Hepatic stellate cell (primary cell): ENCODE data around the gene LIN54.
A peak's percentile ranks its signal among the peaks of the same experiment; 100 is the strongest.
"Not testable (repeated sequence)": the region's sequence is repeated elsewhere in the genome, so short reads cannot be mapped to it uniquely, and the experiment has no call there.

Experiments
- DNase-seq: peaks from one replicate; pipeline ENCODE4 v3.0.0; 2011; ENCODE audit warnings: low spot score

LIN54 gene

GRCh38 chr4:83012200-83012686, 1.6 kb upstream of the LIN54 start:
- DNase-seq = peak; percentile 42

- no peak for DNase-seq
Measured at GRCh38 chr4:83011689-83012199, 1.1 kb upstream of the LIN54 start.

- DNase-seq = peak; percentile 49
Measured at GRCh38 chr4:83010111-83010521, 507 bp downstream of the LIN54 start.

GRCh38 chr4:83009529-83009928, 1.1 kb downstream of the LIN54 start:
- DNase-seq = no peak

- DNase-seq = not testable (repeated sequence)
Measured at GRCh38 chr4:83003044-83003791, 7.4 kb downstream of the LIN54 start.

- DNase-seq = no peak
Measured at GRCh38 chr4:83002329-83002728, 8.3 kb downstream of the LIN54 start.

GRCh38 chr4:82998898-82999297, 11.7 kb downstream of the LIN54 start:
- no peak for DNase-seq

DNA sequence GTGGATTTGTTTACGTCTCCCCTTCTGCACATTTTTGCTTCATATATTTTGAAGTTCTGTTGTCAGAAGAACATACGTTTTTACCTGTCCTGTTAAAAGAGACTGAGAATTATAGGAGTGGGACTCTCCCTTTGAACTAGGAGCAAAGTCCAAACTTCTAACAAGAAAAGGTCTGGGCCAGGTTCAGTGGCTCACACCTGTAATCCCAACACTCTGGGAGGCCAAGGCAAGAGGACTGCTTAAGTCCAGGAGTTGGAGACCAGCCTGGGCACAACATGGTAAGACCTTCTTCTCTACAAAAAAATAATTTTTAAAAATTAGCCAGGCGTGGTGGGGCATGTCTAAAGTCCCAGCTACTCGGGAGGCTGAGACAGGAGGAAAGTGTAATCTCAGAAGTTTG, 15.8 kb downstream of the LIN54 start:
- no peak for DNase-seq

GRCh38 chr4:82989575-82990429, 20.8 kb downstream of the LIN54 start:
- no peak for DNase-seq

GRCh38 chr4:82988323-82988832, 22.2 kb downstream of the LIN54 start:
- peak; percentile 67 for DNase-seq

GRCh38 chr4:82987519-82987918, 23.1 kb downstream of the LIN54 start:
- not testable (repeated sequence) for DNase-seq

DNA sequence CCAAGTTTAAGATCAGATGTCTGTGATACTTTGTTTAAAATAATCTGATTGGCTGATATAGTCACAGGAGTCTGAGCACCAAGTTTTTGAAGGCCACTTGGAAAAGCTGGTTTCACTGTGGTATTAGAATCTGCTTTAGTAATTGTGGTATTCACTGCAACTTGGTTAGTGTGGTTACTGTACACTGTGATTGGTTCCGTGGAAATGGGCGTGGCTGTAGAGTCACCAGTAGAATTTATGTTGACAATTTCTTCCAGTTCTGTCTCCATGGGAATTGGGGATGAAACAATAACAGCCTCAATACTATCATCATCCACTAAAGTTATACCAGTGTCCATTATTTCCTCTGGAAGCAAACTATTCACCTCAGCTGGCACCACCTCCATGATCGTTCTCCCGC, 26.2 kb downstream of the LIN54 start:
- peak; percentile 34 for DNase-seq

DNA sequence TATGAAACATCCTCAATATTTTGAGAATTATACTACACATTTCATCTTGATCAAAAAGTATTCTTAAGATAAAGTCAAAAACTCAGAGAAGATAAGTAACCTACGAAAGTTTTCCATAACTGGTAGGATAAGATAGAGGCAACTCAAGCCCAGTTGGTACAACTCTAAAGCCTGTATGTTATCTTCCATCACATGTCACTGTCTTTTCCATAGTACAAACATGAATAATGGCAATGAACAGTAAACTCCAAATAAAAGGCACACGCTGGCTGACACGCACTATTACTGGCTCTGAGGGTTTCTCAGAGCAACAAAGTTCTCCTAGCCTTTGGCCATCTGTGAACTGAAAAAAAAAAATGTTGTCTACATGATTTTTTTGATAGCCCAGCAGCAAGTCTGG, 27.2 kb downstream of the LIN54 start:
- DNase-seq = no peak

GRCh38 chr4:82981138-82981537, 29.5 kb downstream of the LIN54 start:
- DNase-seq = no peak

DNA sequence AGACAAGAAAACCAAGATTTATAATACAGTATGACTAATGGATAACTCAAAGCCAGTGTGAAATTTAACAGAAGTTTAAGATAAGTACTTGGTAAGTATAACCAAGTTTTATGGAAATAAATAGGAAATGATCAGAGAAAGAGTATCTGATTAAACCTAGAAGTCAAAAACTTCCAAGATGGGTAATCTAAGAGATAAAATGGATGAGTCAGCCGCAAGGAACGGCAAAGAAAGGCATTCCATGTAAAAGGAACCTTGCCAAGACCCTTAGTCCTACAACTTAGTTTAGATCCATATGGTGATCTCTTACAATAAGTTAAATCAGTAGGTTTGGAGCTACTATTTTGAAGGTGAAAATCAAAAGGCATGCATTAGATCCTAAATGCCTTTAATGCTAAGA, 34.8 kb downstream of the LIN54 start:
- no peak for DNase-seq

- DNase-seq = no peak
Measured at GRCh38 chr4:82969414-82969813, 41.2 kb downstream of the LIN54 start.

- DNase-seq = no peak
Measured at GRCh38 chr4:82968972-82969371, 41.7 kb downstream of the LIN54 start.

- DNase-seq = no peak
Measured at GRCh38 chr4:82965763-82966162, 44.9 kb downstream of the LIN54 start.

DNA sequence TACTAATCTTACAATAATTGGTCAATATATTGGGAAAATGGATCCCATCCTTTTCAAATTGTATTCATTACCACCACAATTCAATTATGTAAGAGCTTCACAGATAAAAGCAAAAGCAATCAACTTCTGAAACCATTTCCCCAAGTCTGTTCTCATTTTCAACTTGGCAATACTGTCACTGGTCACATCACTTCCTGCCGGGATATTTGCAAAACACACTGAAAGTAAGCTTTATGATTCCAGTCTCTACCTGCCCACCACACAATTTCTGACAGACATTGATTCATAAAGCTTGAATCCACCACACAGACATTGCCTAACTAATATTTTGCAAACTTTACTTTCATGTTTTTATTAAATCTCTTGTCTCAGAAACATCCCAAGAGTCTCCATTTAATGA, 53.6 kb downstream of the LIN54 start:
- DNase-seq = no peak

DNA sequence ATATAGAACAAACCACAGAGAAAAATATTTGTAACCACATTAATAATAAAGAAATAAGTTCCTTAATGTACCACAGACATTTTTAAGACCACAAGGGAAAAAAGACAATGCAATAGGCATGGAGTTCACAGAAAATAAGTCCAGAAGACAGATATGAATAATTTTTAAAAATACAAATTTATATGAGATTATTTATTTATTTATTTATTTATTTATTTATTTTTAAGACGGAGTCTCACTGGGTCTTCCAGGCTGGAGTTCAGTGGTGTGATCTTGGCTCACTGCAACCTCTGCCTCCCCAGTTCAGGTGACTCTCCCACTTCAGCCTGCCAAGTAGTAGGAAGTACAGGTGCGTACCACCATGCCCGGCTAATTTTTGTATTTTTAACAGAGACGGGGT, 56.4 kb downstream of the LIN54 start:
- DNase-seq = no peak

DNA sequence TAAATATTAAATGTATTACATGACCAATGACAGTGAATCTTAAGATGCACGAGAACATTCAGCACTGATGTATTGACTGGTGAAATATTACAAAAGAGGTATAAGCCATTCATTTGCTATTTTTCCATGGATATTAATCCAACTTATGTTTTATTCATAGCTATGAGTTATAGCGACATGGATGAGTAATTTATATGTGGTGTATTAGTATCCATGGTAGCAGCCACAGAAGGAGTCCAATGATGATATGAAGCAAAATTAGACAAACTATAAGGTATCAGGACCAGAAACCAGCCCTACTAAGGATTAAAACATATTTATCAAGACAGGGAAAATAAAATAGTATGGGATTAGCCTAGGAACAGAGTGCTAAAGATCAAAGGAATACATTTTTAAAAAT, 59.4 kb downstream of the LIN54 start:
- DNase-seq = peak; percentile 4

- DNase-seq = peak; percentile 3
Measured at GRCh38 chr4:82948647-82949204, 61.9 kb downstream of the LIN54 start.
